Measurements from ENCODE around the gene ZC3H12C.

The ZC3H12C gene

DNA sequence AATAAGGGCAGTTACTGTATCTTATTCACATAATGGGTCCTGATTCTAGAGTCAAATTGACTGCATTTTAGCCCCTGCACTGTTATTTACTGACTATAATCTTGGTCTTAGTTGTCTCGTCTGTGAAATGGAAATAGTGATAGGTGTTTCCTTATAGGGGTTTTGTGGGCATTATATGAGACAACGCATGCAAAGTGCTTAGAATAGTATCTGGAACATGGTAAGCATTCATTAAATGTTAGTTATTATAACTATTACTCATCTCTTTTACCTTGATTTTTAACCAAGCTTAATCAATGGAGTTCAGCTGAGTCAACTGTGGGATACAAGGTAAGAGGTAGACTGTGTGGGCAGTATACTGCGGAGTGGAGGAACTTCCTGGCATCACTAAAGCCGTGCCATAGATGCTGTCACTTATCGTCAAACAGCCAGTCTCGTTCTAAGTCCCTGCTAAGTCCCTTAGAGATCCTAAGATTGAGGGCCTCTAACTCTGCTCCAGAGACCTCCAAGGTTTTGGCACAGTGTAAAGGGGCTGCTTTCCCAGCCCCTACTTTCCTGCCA is 2.6 kb upstream of the ZC3H12C start:
- TF ChIP-seq, protein P1, sequence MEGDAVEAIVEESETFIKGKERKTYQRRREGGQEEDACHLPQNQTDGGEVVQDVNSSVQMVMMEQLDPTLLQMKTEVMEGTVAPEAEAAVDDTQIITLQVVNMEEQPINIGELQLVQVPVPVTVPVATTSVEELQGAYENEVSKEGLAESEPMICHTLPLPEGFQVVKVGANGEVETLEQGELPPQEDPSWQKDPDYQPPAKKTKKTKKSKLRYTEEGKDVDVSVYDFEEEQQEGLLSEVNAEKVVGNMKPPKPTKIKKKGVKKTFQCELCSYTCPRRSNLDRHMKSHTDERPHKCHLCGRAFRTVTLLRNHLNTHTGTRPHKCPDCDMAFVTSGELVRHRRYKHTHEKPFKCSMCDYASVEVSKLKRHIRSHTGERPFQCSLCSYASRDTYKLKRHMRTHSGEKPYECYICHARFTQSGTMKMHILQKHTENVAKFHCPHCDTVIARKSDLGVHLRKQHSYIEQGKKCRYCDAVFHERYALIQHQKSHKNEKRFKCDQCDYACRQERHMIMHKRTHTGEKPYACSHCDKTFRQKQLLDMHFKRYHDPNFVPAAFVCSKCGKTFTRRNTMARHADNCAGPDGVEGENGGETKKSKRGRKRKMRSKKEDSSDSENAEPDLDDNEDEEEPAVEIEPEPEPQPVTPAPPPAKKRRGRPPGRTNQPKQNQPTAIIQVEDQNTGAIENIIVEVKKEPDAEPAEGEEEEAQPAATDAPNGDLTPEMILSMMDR (IDR thresholded peaks at IDR 0.05; ENCODE audit: control insufficient read depth, extremely low read depth, insufficient read depth) = no peak
- no peak overlapping the region for H3K4me3 ChIP-seq (ENCODE audit: low read depth, low read length)
- no peak for DNase-seq (ENCODE audit: low read depth)

DNA sequence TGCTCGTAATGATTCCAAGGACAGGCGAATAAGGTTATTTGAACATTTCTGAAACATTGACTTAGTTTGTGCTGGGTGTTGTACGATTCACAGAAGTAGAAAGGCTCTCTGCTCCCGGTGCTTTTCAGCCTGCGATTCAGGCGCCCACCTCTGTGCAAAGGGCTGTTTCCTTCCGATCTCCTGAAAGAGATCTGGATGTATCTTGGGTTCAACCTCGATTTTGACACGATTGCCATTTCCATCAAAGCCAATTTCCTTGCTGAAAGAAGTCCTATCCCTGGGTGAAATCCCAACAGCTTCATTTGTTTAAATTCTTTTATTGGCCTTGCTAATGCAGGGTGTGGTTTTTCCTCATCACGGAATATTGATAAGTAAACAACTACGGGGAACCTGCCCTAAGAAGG is 1.1 kb upstream of the ZC3H12C start:
- DNase-seq (ENCODE audit: low read depth) = peak; percentile 14
- TF ChIP-seq, protein P1 (IDR thresholded peaks at IDR 0.05; ENCODE audit: control insufficient read depth, extremely low read depth, insufficient read depth) = no peak
- H3K4me3 ChIP-seq (ENCODE audit: low read depth, low read length) = peak overlapping the region; percentile 62

DNA sequence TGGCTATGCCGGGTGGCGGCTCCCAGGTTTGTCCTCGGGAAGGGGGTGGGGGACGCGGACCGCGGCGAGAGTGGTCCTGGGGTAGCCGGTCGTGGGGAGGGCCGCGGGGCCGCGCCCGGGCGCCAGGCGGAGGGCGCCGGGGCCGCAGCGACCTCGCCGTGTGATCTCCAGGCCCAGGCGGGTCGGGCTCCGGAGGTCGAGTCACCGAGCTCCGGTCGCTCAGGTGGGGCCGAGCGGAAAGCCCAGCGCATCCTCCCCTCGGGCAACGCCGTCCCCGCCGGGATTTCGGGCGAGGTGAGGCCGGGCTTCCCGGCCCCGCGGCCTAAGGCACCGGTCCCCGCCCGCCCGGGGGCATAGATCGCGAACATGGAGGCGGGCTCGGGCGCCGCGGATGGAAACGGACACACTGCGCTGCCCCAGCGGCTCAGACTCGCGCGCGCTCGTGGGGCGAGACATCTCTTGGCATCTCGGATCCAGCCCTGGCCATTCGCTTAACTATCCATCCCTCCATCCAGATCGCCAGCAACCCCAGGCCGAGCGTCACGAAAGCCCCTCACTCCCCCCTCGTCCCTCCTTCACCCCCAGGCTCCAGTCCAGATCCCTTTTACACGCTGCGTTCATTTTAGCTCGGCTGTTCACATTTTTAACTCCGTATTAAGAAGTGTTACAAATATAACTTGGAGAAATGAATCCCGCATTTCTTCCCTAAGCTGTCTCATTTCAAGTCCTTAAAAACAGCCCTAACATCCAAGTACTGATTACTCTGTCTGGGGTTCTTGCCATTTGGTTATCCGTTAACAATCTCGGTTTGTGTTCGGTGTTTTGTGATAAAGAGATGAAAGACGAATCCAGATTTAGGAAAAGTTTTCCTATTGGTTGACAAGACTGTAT is 460 bp downstream of the ZC3H12C start:
- TF ChIP-seq, protein P1 (IDR thresholded peaks at IDR 0.05; ENCODE audit: control insufficient read depth, extremely low read depth, insufficient read depth) = no peak
- H3K4me3 ChIP-seq (ENCODE audit: low read depth, low read length) = peak overlapping the region; percentile 55
- DNase-seq (ENCODE audit: low read depth) = no peak

DNA sequence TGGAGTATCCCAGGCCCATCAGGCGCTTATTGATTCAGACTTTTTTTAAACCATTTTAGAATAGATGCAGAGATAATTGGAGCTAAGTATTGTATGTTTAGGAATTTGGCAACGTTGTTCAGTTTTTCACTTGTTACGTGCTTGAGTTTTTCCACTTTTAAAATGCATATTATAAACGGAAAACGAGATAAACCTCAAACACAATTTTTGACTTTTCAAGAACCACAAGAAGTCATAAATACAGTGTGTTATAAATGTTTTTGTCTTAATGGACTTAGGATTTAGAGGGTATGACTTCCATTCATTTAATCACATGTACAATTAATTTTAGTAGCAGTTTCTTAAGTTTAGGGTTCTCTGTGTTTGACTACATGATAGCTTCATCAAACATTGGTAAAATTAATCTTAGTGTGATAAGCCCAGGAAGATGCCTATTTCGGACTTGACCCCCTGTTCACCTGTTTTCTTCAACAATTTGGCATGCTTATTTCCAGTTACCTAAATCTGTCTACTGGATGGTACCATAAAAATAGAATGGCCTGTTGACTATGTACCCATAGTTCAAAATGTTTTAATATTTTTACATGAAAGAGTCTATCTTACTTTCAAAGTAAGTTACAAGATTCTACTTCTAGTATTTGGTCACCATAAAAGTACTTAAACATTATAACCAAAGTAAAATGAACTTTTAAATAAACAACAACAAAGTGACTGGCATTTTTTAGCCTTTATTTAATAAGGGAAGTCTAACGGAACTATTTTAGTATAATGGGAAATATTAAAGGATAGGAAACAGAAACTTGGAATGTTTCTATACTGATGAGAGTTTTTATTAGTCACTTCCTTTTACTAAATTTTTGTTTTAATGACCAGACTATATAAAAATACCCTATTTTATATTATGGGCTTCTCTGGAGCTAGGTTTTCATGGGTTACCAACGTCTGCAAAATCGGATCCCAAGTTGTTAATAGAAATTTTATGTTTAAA is 1.4 kb downstream of the ZC3H12C start:
- DNase-seq (ENCODE audit: low read depth) = no peak
- TF ChIP-seq, protein P1 (IDR thresholded peaks at IDR 0.05; ENCODE audit: control insufficient read depth, extremely low read depth, insufficient read depth) = no peak
- no peak overlapping the region for H3K4me3 ChIP-seq (ENCODE audit: low read depth, low read length)

DNA sequence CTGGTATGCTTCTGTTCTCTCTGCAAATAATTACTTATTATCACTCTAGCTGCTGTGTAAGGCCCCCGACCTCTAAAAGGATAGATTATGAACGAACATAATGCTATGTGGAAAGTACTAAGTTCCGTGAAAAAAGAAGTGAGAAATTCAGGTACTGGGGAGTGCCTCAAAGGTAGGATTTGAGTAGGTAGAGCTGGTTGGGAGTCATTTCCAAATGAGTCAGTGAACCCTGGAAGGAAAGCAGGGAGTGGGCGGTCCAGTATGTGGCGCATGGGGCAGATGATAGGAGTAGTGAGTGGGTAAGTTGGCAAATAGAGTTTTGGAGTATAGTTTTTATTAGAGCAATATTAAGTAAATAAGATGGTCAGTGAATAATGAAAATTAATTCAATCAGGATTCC is 2.4 kb downstream of the ZC3H12C start:
- DNase-seq (ENCODE audit: low read depth) = no peak
- no peak overlapping the region for H3K4me3 ChIP-seq (ENCODE audit: low read depth, low read length)

DNA sequence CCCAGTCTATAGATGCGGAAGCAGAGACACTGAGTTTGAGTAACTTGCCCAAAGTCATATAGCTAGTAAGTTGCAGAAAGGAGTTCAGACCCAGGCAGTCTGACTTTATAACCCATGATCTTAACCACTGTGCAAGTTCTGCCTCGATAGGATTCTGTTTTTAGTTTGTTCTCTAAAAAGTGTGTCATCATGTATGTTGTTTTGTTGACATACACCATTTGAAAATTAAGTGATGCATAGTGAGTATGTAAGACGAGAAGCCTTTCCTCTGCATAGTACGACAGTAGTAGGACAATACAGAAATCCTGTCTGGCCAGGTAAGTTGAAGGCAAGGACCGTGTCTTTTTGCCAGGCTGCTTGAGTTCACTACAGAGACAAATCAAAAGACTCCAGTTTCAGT is 3.3 kb downstream of the ZC3H12C start:
- DNase-seq (ENCODE audit: low read depth) = no peak
- TF ChIP-seq, protein P1 (IDR thresholded peaks at IDR 0.05; ENCODE audit: control insufficient read depth, extremely low read depth, insufficient read depth) = no peak
- H3K4me3 ChIP-seq (ENCODE audit: low read depth, low read length) = no peak overlapping the region

More for the DNA sequence above, 2.4 kb downstream of the ZC3H12C start:
- TF ChIP-seq, protein P1 (IDR thresholded peaks at IDR 0.05; ENCODE audit: control insufficient read depth, extremely low read depth, insufficient read depth) = no peak
